Activated CD4-positive, alpha-beta memory T cell treated with anti-CD3 and anti-CD28 coated beads for 36 hours (primary cell): Measurements from ENCODE around the gene STXBP6. TPM values are rescaled to one million over a fixed set of nuclear protein-coding genes. Genes with fewer than 3 reads are reported as not detected.

Experiments used
- CTCF ChIA-PET: fragments of 350-600 bp; sonication (Branson Sonifier 250); formaldehyde crosslinking; loops from one replicate; lab custom pipeline; 2021; ENCODE audit warnings: antibody characterized with exemption, inconsistent platforms; lab: Charles Lee
- POLR2A ChIA-PET: fragments of 350-600 bp; sonication (Branson Sonifier 250); formaldehyde crosslinking; loops from one replicate; lab custom pipeline; 2021; ENCODE audit warnings: antibody characterized with exemption; lab: Charles Lee
- DNase-seq: peaks from one replicate; pipeline ENCODE4 v3.0.0-alpha.2; 2020
- H3K27ac Mint-ChIP-seq: one replicate; pipeline ENCODE4 v1.8.0; 2021; ENCODE audit warnings: mixed read lengths
- H3K27me3 Mint-ChIP-seq: one replicate; pipeline ENCODE4 v1.8.0; 2021; ENCODE audit warnings: mixed read lengths
- H3K36me3 Mint-ChIP-seq: one replicate; pipeline ENCODE4 v1.8.0; 2021; ENCODE audit warnings: mixed read lengths
- H3K4me1 Mint-ChIP-seq: one replicate; pipeline ENCODE4 v1.8.0; 2021; ENCODE audit warnings: low read depth, mixed read lengths
- H3K4me3 Mint-ChIP-seq: one replicate; pipeline ENCODE4 v1.8.0; 2021; ENCODE audit warnings: mild to moderate bottlenecking, mixed read lengths
- H3K9me3 Mint-ChIP-seq: one replicate; pipeline ENCODE4 v1.8.0; 2021; ENCODE audit warnings: mixed read lengths
- intact Hi-C: fragments of 100-400 bp; cut with micrococcal nuclease; formaldehyde crosslinking; loops from one replicate; pipeline ENCODE4 v1.15.1; 2023
- total RNA-seq, 2 experiments: library from RNA; stranded (reverse); gene quantifications; one replicate each; pipeline ENCODE4 v1.2.3, GENCODE V29; 2021

The STXBP6 gene
- total RNA-seq, 2 experiments from 2014 or later = not detected

DNA sequence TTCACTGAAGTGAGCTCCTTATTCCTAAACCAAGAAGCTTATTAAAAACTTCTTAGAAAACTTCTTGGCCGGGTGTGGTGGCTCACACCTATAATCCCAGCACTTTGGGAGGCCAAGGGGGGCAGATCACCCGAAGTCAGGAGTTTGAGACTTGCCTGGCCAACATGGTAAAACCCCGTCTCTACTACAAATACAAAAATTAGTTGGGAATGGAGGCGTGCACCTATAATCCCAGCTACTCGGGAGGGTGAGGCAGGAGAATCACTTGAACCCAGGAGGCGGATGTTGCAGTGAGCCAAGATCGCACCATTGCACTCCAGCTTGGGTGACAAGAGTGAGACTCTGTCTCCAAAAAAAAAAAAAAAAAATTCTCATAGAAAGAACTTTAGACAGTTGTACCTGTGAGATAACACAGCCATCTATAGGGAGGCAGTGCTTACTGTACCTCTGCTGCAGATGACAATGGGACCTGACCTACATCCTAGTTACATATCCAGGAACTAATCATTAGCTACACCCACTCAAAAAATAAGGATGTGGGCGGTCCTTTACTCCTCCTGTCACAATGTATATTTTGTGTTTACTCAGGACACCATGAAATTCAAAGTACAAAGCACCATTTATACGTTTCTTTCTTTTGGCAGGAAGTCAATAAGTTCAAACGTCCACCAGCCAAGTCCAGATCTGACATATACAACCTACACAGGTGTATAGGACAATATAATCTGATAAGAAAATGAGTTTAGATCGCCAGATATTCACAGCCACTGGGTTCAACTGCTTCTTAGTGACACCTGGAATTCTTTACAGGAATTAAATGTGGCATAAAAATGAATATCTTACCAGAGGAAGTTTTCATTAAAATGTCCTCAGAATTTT lies 14.9 kb downstream of the STXBP6 start:
- H3K9me3 Mint-ChIP-seq = peaks cover 4% of the 10 kb centered on the region
- CTCF ChIA-PET = interaction anchor here (0.7 kb wide), 1 partner anchor 51 kb away, joined by 3 read pairs; no protein-coding TSS in a partner anchor

GRCh38 chr14:25033358-25033757 lies 16.6 kb downstream of the STXBP6 start:
- Mint-ChIP-seq H3K27me3 (no peaks in the 10 kb centered on the region), H3K4me3 (no peak overlapping the region), H3K36me3 (no peaks in the 10 kb centered on the region), H3K9me3 (peaks cover 4% of the 10 kb centered on the region), H3K4me1 (no peaks in the 10 kb centered on the region), H3K27ac (no peak overlapping the region)
- DNase-seq = no peak
- ChIA-PET POLR2A (no interaction called here), CTCF (no interaction called here)
- intact Hi-C loops = no loop called here

More for the DNA sequence above, 14.9 kb downstream of the STXBP6 start:
- Mint-ChIP-seq H3K4me3 (no peak overlapping the region), H3K27me3 (no peaks in the 10 kb centered on the region), H3K36me3 (no peaks in the 10 kb centered on the region), H3K27ac (no peak overlapping the region), H3K4me1 (no peaks in the 10 kb centered on the region)
- intact Hi-C loops = no loop called here
- POLR2A ChIA-PET = no interaction called here
- DNase-seq = no peak

GRCh38 chr14:25032092-25032784 lies 17.7 kb downstream of the STXBP6 start:
- Mint-ChIP-seq H3K4me1 (no peaks in the 10 kb centered on the region), H3K9me3 (no peaks in the 10 kb centered on the region), H3K27me3 (no peaks in the 10 kb centered on the region), H3K4me3 (no peak overlapping the region), H3K36me3 (no peaks in the 10 kb centered on the region), H3K27ac (no peak overlapping the region)
- POLR2A ChIA-PET = no interaction called here
- peak; percentile 12 for DNase-seq
- CTCF ChIA-PET = no interaction called here
- intact Hi-C loops = no loop called here

DNA sequence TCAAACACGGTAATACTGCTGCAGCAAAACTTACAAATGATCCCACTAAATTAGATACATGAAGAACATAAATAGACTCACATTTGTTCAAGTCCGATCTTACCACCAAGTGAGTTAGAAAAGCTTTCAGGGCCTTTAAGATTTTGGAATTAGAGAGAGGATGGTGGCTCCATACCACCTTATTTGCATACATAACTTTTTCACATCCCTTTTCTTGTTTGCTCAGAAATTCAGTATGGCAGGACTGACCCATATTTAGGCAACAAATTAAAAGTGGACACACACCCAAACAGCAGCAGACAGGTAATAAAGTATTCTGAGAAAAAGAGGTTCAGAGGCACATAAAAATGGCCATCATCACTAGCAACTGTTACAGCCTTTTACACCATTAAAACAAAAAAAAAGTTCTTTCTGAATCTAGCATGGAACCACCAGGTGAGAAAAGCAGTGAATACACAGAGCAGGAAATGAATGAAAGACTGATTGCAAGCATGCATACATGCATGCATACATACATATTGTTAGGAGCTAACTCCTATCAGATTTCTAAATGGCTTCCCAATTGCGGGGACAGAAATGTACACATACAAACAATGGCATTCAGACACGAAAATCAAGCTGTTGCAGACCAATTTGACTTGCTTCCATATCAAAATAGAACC lies 23.3 kb downstream of the STXBP6 start:
- Mint-ChIP-seq H3K36me3 (no peaks in the 10 kb centered on the region), H3K27ac (no peak overlapping the region), H3K27me3 (no peaks in the 10 kb centered on the region), H3K4me1 (no peaks in the 10 kb centered on the region), H3K9me3 (no peaks in the 10 kb centered on the region), H3K4me3 (no peak overlapping the region)
- intact Hi-C loops = no loop called here
- ChIA-PET POLR2A (no interaction called here), CTCF (no interaction called here)
- DNase-seq = no peak

GRCh38 chr14:25019892-25020291 lies 30.1 kb downstream of the STXBP6 start:
- H3K4me1 Mint-ChIP-seq = no peaks in the 10 kb centered on the region
- H3K4me3 Mint-ChIP-seq = no peak overlapping the region
- no peaks in the 10 kb centered on the region for H3K9me3 Mint-ChIP-seq
- peaks cover 1% of the 10 kb centered on the region for H3K27me3 Mint-ChIP-seq
- ChIA-PET POLR2A (no interaction called here), CTCF (interaction anchor here (0.7 kb wide), 1 partner anchor 19 kb away, joined by 3 read pairs; no protein-coding TSS in a partner anchor)
- no peaks in the 10 kb centered on the region for H3K36me3 Mint-ChIP-seq
- no peak overlapping the region for H3K27ac Mint-ChIP-seq
- intact Hi-C loops = no loop called here
- DNase-seq = no peak

- Mint-ChIP-seq H3K27ac (no peak overlapping the region), H3K4me1 (no peaks in the 10 kb centered on the region), H3K4me3 (no peak overlapping the region), H3K36me3 (no peaks in the 10 kb centered on the region), H3K27me3 (peaks cover 1% of the 10 kb centered on the region), H3K9me3 (no peaks in the 10 kb centered on the region)
- CTCF ChIA-PET = no interaction called here
- DNase-seq = no peak
- intact Hi-C loops = no loop called here
- POLR2A ChIA-PET = no interaction called here
Observed at GRCh38 chr14:25017562-25017961, 32.4 kb downstream of the STXBP6 start.

- H3K27ac Mint-ChIP-seq = no peak overlapping the region
- H3K4me1 Mint-ChIP-seq = no peaks in the 10 kb centered on the region
- H3K9me3 Mint-ChIP-seq = no peaks in the 10 kb centered on the region
- H3K36me3 Mint-ChIP-seq = no peaks in the 10 kb centered on the region
- H3K27me3 Mint-ChIP-seq = peaks cover 3% of the 10 kb centered on the region
- no peak for DNase-seq
- intact Hi-C loops = no loop called here
- H3K4me3 Mint-ChIP-seq = no peak overlapping the region
- CTCF ChIA-PET = no interaction called here
- POLR2A ChIA-PET = no interaction called here
Observed at GRCh38 chr14:25015761-25016160, 34.2 kb downstream of the STXBP6 start.

GRCh38 chr14:25014440-25014839 lies 35.5 kb downstream of the STXBP6 start:
- Mint-ChIP-seq H3K4me1 (no peaks in the 10 kb centered on the region), H3K4me3 (no peak overlapping the region), H3K27ac (no peak overlapping the region), H3K9me3 (no peaks in the 10 kb centered on the region), H3K27me3 (peaks cover 8% of the 10 kb centered on the region), H3K36me3 (no peaks in the 10 kb centered on the region)
- POLR2A ChIA-PET = no interaction called here
- CTCF ChIA-PET = interaction anchor here (1.4 kb wide), 1 partner anchor 304 kb away, joined by 3 read pairs; no protein-coding TSS in a partner anchor
- DNase-seq = no peak
- intact Hi-C loops = no loop called here

- POLR2A ChIA-PET = no interaction called here
- H3K27ac Mint-ChIP-seq = no peak overlapping the region
Observed at GRCh38 chr14:25011095-25011494, 38.9 kb downstream of the STXBP6 start.

GRCh38 chr14:25010471-25010870 lies 39.5 kb downstream of the STXBP6 start:
- POLR2A ChIA-PET = no interaction called here
- intact Hi-C loops = no loop called here

More at GRCh38 chr14:25011095-25011494, 38.9 kb downstream of the STXBP6 start:
- CTCF ChIA-PET = interaction anchor here (0.6 kb wide), 1 partner anchor 59 kb away, joined by 3 read pairs; no protein-coding TSS in a partner anchor
- Mint-ChIP-seq H3K9me3 (no peaks in the 10 kb centered on the region), H3K36me3 (no peaks in the 10 kb centered on the region), H3K4me1 (no peaks in the 10 kb centered on the region), H3K4me3 (no peak overlapping the region), H3K27me3 (peaks cover 9% of the 10 kb centered on the region)
- intact Hi-C loops = no loop called here
- DNase-seq = no peak

GRCh38 chr14:25009891-25010290 lies 40.1 kb downstream of the STXBP6 start:
- DNase-seq = no peak
- Mint-ChIP-seq H3K27me3 (peaks cover 9% of the 10 kb centered on the region), H3K9me3 (no peaks in the 10 kb centered on the region), H3K4me1 (no peaks in the 10 kb centered on the region), H3K27ac (no peak overlapping the region), H3K4me3 (no peak overlapping the region), H3K36me3 (no peaks in the 10 kb centered on the region)
- ChIA-PET POLR2A (no interaction called here), CTCF (no interaction called here)
- intact Hi-C loops = no loop called here

More at GRCh38 chr14:25010471-25010870, 39.5 kb downstream of the STXBP6 start:
- H3K9me3 Mint-ChIP-seq = no peaks in the 10 kb centered on the region
- CTCF ChIA-PET = no interaction called here
- no peaks in the 10 kb centered on the region for H3K4me1 Mint-ChIP-seq
- DNase-seq = no peak
- H3K4me3 Mint-ChIP-seq = no peak overlapping the region
- H3K27me3 Mint-ChIP-seq = peaks cover 9% of the 10 kb centered on the region
- no peak overlapping the region for H3K27ac Mint-ChIP-seq
- H3K36me3 Mint-ChIP-seq = no peaks in the 10 kb centered on the region

GRCh38 chr14:25007832-25008231 lies 42.1 kb downstream of the STXBP6 start:
- Mint-ChIP-seq H3K36me3 (no peaks in the 10 kb centered on the region), H3K4me3 (no peak overlapping the region), H3K27me3 (peaks cover 9% of the 10 kb centered on the region), H3K27ac (no peak overlapping the region), H3K9me3 (no peaks in the 10 kb centered on the region), H3K4me1 (no peaks in the 10 kb centered on the region)
- DNase-seq = no peak
- POLR2A ChIA-PET = no interaction called here
- intact Hi-C loops = no loop called here
- CTCF ChIA-PET = no interaction called here
